GM18508 (cell line): ENCODE data around the gene IER5L.

Experiments
- ATAC-seq: cut with Tn5 transposase; IDR thresholded peaks from one replicate; pipeline ENCODE4 v1.9.1; 2021; ENCODE audit warnings: moderate number of reproducible peaks; ENCODE audit not compliant: insufficient read depth, unreplicated experiment

IER5L gene

GRCh38 chr9:129177791-129178567 is at the start of gene IER5L:
TSS of gene IER5L (minus strand) at chr9:129178261. CDS start at chr9:129178052, 209 bp downstream.
- ATAC-seq: no peak

- ATAC-seq: no peak
Observed at GRCh38 chr9:129227843-129228189, 49.8 kb upstream of the IER5L start.

- no peak for ATAC-seq
Observed at GRCh38 chr9:129225815-129226214, 47.8 kb upstream of the IER5L start.

- no peak for ATAC-seq
Observed at GRCh38 chr9:129225490-129225778, 47.4 kb upstream of the IER5L start.

- ATAC-seq: no peak
Observed at GRCh38 chr9:129224618-129225489, 46.8 kb upstream of the IER5L start.

GRCh38 chr9:129223551-129224208 is 45.6 kb upstream of the IER5L start:
- no peak for ATAC-seq

- ATAC-seq: no peak
Observed at GRCh38 chr9:129222819-129223218, 44.8 kb upstream of the IER5L start.

GRCh38 chr9:129221979-129222635 is 44.0 kb upstream of the IER5L start:
- no peak for ATAC-seq

GRCh38 chr9:129221233-129221632 is 43.2 kb upstream of the IER5L start:
- no peak for ATAC-seq

- ATAC-seq: no peak
Observed at GRCh38 chr9:129220771-129221170, 42.7 kb upstream of the IER5L start.

- no peak for ATAC-seq
Observed at GRCh38 chr9:129218918-129219317, 40.9 kb upstream of the IER5L start.

- no peak for ATAC-seq
Observed at GRCh38 chr9:129218272-129218625, 40.2 kb upstream of the IER5L start.

GRCh38 chr9:129213551-129213950 is 35.5 kb upstream of the IER5L start:
- no peak for ATAC-seq

- no peak for ATAC-seq
Observed at GRCh38 chr9:129211686-129212085, 33.6 kb upstream of the IER5L start.

- no peak for ATAC-seq
Observed at GRCh38 chr9:129210125-129210524, 32.1 kb upstream of the IER5L start.

- ATAC-seq: no peak
Observed at GRCh38 chr9:129209580-129209979, 31.5 kb upstream of the IER5L start.

GRCh38 chr9:129209109-129209508 is 31.0 kb upstream of the IER5L start:
- ATAC-seq: no peak

GRCh38 chr9:129208207-129209032 is 30.4 kb upstream of the IER5L start:
- ATAC-seq: no peak

- no peak for ATAC-seq
Observed at GRCh38 chr9:129206905-129207304, 28.8 kb upstream of the IER5L start.

- no peak for ATAC-seq
Observed at GRCh38 chr9:129206401-129206800, 28.3 kb upstream of the IER5L start.
